NCI-H82 treated with DMSO at 0.1 percent for 48 hours (cell line): ENCODE measurements around the gene METTL2A.
"Not testable (repeated sequence)": the region's sequence is repeated elsewhere in the genome, so short reads cannot be mapped to it uniquely, and the experiment has no call there.

Source experiments
- DNase-seq: peaks from one replicate; lab custom pipeline; 2025; ENCODE audit not compliant: unreplicated experiment; lab: John Stamatoyannopoulos, UW

Gene METTL2A

GRCh38 chr17:62470666-62471379, 47.1 kb downstream of the METTL2A start:
- DNase-seq = peak; percentile 43

GRCh38 chr17:62471380-62471880, 47.7 kb downstream of the METTL2A start:
- not testable (repeated sequence) for DNase-seq

GRCh38 chr17:62473030-62473982, 49.6 kb downstream of the METTL2A start:
- DNase-seq = not testable (repeated sequence)

GRCh38 chr17:62477111-62477510, 53.4 kb downstream of the METTL2A start:
- not testable (repeated sequence) for DNase-seq

- DNase-seq = not testable (repeated sequence)
Measured at GRCh38 chr17:62477718-62478408, 54.2 kb downstream of the METTL2A start.

GRCh38 chr17:62478424-62478879, 54.8 kb downstream of the METTL2A start, which contains the start of gene TLK2:
TLK2 (plus strand) TSS chr17:62478825; CDS start chr17:62481126, 2,301 bp downstream.
- peak; percentile 33 for DNase-seq

GRCh38 chr17:62478880-62479638, 55.4 kb downstream of the METTL2A start:
- not testable (repeated sequence) for DNase-seq

GRCh38 chr17:62479639-62480258, 56.1 kb downstream of the METTL2A start:
- not testable (repeated sequence) for DNase-seq

- not testable (repeated sequence) for DNase-seq
Measured at GRCh38 chr17:62482553-62482952, 58.9 kb downstream of the METTL2A start.

- DNase-seq = not testable (repeated sequence)
Measured at GRCh38 chr17:62490990-62491389, 67.3 kb downstream of the METTL2A start.

GRCh38 chr17:62493049-62493655, 69.5 kb downstream of the METTL2A start:
- DNase-seq = not testable (repeated sequence)

- DNase-seq = not testable (repeated sequence)
Measured at GRCh38 chr17:62494073-62494472, 70.4 kb downstream of the METTL2A start.

GRCh38 chr17:62496344-62496743, 72.6 kb downstream of the METTL2A start:
- DNase-seq = not testable (repeated sequence)

- DNase-seq = not testable (repeated sequence)
Measured at GRCh38 chr17:62498796-62499195, 75.1 kb downstream of the METTL2A start.
